WTC11 (cell line): ENCODE results near the gene REEP2. TPM values are rescaled to one million over a fixed set of nuclear protein-coding genes. Genes with fewer than 3 reads are reported as not detected.

Experiments used
- AR ChIP-seq: fragments of 250-450 bp; sonication (Bioruptor Pico); IDR thresholded peaks from 2 replicates; pipeline ENCODE4 v1.9.0; 2021; ENCODE audit warnings: mild to moderate bottlenecking
- ATF1 ChIP-seq: sonication (generic); formaldehyde crosslinking; IDR thresholded peaks from 2 replicates; pipeline ENCODE4 v1.8.1; 2023; ENCODE audit warnings: mild to moderate bottlenecking, moderate library complexity, missing genetic modification reagents
- ATF6 ChIP-seq: sonication (generic); formaldehyde crosslinking; IDR thresholded peaks from 2 replicates; pipeline ENCODE4 v1.8.1; 2023; ENCODE audit warnings: mild to moderate bottlenecking, missing genetic modification reagents
- ESRRA ChIP-seq: sonication (generic); formaldehyde crosslinking; IDR thresholded peaks from 2 replicates; pipeline ENCODE4 v1.8.1; 2022; ENCODE audit warnings: mild to moderate bottlenecking, missing genetic modification reagents, borderline replicate concordance
- FOXP1 ChIP-seq: sonication (generic); formaldehyde crosslinking; IDR thresholded peaks from 2 replicates; pipeline ENCODE4 v1.8.0; 2022; ENCODE audit warnings: missing genetic modification reagents, mild to moderate bottlenecking, moderate library complexity, borderline replicate concordance
- MXD4 ChIP-seq: fragments of 250-450 bp; sonication (Bioruptor Pico); IDR thresholded peaks from 2 replicates; pipeline ENCODE4 v1.8.0; 2021; ENCODE audit warnings: mild to moderate bottlenecking, moderate library complexity, borderline replicate concordance
- NFATC4 ChIP-seq: fragments of 250-450 bp; sonication (Bioruptor Pico); IDR thresholded peaks from 2 replicates; pipeline ENCODE4 v1.9.0; 2021; ENCODE audit warnings: mild to moderate bottlenecking
- NFE2L1 ChIP-seq: sonication (generic); formaldehyde crosslinking; IDR thresholded peaks from 2 replicates; pipeline ENCODE4 v1.8.1; 2023; ENCODE audit warnings: missing genetic modification reagents
- NR3C1 ChIP-seq: sonication (generic); formaldehyde crosslinking; conservative IDR thresholded peaks from 2 replicates; pipeline ENCODE4 v1.8.1; 2023; ENCODE audit warnings: low read depth, mild to moderate bottlenecking, missing genetic modification reagents
- OVOL2 ChIP-seq: fragments of 250-450 bp; sonication (Bioruptor Pico); IDR thresholded peaks from 2 replicates; pipeline ENCODE4 v1.9.0; 2021; ENCODE audit warnings: mild to moderate bottlenecking, borderline replicate concordance
- RORB ChIP-seq: fragments of 250-450 bp; sonication (Bioruptor Pico); IDR thresholded peaks from 2 replicates; pipeline ENCODE4 v1.9.0; 2021; ENCODE audit warnings: mild to moderate bottlenecking
- SP1 ChIP-seq: sonication (generic); formaldehyde crosslinking; conservative IDR thresholded peaks from 2 replicates; pipeline ENCODE4 v1.8.1; 2022; ENCODE audit warnings: missing genetic modification reagents
- TEAD1 ChIP-seq: sonication (generic); formaldehyde crosslinking; IDR thresholded peaks from 2 replicates; pipeline ENCODE4 v1.8.0; 2022; ENCODE audit warnings: mild to moderate bottlenecking, missing genetic modification reagents
- TEAD4 ChIP-seq: sonication (generic); formaldehyde crosslinking; IDR thresholded peaks from 2 replicates; pipeline ENCODE4 v1.8.0; 2022; ENCODE audit warnings: mild to moderate bottlenecking, missing genetic modification reagents
- ZBTB43 ChIP-seq: sonication (generic); formaldehyde crosslinking; IDR thresholded peaks from 2 replicates; pipeline ENCODE4 v1.8.1; 2023; ENCODE audit warnings: mild to moderate bottlenecking, missing genetic modification reagents
- ZNF121 ChIP-seq: sonication (generic); formaldehyde crosslinking; IDR thresholded peaks from 2 replicates; pipeline ENCODE4 v1.8.0; 2023; ENCODE audit warnings: missing genetic modification reagents
- ZNF138 ChIP-seq: sonication (generic); formaldehyde crosslinking; conservative IDR thresholded peaks from 2 replicates; pipeline ENCODE4 v1.8.1; 2022; ENCODE audit warnings: mild to moderate bottlenecking, moderate library complexity, missing genetic modification reagents
- ZNF281 ChIP-seq: sonication (generic); formaldehyde crosslinking; IDR thresholded peaks from 2 replicates; pipeline ENCODE4 v1.8.0; 2023; ENCODE audit warnings: mild to moderate bottlenecking, missing genetic modification reagents
- ZNF416 ChIP-seq: fragments of 250-450 bp; sonication (Bioruptor Pico); IDR thresholded peaks from 2 replicates; pipeline ENCODE4 v1.9.0; 2021; ENCODE audit warnings: mild to moderate bottlenecking, inconsistent platforms
- ZNF512 ChIP-seq: sonication (generic); formaldehyde crosslinking; IDR thresholded peaks from 2 replicates; pipeline ENCODE4 v1.8.1; 2022; ENCODE audit warnings: missing genetic modification reagents, borderline replicate concordance
- total RNA-seq: library from RNA; stranded (reverse); gene quantifications from 3 replicates; pipeline ENCODE4 v1.2.3, GENCODE V29; 2021
- TF ChIP-seq, protein P1 (sequence below): sonication (generic); formaldehyde crosslinking; conservative IDR thresholded peaks from 2 replicates; pipeline ENCODE4 v1.8.1; 2023; ENCODE audit warnings: mild to moderate bottlenecking, low read depth, missing genetic modification reagents, moderate library complexity
- TF ChIP-seq, protein P2 (sequence below): sonication (generic); formaldehyde crosslinking; IDR thresholded peaks from 2 replicates; pipeline ENCODE4 v1.8.0; 2022; ENCODE audit warnings: mild to moderate bottlenecking, missing genetic modification reagents
- TF ChIP-seq, protein P3 (sequence below): sonication (generic); formaldehyde crosslinking; IDR thresholded peaks from 2 replicates; pipeline ENCODE4 v1.8.1; 2023; ENCODE audit warnings: mild to moderate bottlenecking, missing genetic modification reagents, moderate library complexity
- TF ChIP-seq, protein P4 (sequence below): sonication (generic); formaldehyde crosslinking; IDR thresholded peaks from 2 replicates; pipeline ENCODE4 v1.8.1; 2022; ENCODE audit warnings: mild to moderate bottlenecking, moderate library complexity, missing genetic modification reagents

Gene REEP2
- total RNA-seq, 1 experiment from 2014 or later: 51.1 TPM

DNA sequence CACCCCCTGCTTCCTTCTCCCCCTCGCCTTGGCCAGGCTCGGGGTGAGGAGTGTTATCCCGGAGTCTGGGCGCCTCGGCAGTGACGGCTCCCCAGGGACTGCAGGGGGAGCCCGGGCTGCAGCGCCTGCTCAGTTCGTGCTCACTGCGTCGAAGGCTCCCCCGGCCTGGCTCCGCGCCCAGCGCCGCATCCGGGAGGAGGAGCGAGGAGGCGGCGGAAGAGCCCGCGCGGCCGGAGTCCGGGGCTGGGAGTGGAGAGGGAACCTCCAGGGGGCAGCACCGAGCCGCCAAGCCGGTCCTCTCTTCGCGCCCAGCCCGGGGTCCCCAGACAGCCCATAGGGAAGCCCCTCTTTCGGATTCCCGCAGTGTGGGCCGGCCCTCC, 25.1 kb downstream of the REEP2 start (continued):
- TF ChIP-seq ATF6: 0 out of 2 replicates have a peak, but pooled peaks have one; percentile 50
- peak; percentile 67; the same call in 1 of the 2 replicates for TF ChIP-seq NFE2L1 (CRISPR knock-in tag)
- peak; percentile 74 for TF ChIP-seq FOXP1 (CRISPR knock-in tag)
- TF ChIP-seq, protein P1, sequence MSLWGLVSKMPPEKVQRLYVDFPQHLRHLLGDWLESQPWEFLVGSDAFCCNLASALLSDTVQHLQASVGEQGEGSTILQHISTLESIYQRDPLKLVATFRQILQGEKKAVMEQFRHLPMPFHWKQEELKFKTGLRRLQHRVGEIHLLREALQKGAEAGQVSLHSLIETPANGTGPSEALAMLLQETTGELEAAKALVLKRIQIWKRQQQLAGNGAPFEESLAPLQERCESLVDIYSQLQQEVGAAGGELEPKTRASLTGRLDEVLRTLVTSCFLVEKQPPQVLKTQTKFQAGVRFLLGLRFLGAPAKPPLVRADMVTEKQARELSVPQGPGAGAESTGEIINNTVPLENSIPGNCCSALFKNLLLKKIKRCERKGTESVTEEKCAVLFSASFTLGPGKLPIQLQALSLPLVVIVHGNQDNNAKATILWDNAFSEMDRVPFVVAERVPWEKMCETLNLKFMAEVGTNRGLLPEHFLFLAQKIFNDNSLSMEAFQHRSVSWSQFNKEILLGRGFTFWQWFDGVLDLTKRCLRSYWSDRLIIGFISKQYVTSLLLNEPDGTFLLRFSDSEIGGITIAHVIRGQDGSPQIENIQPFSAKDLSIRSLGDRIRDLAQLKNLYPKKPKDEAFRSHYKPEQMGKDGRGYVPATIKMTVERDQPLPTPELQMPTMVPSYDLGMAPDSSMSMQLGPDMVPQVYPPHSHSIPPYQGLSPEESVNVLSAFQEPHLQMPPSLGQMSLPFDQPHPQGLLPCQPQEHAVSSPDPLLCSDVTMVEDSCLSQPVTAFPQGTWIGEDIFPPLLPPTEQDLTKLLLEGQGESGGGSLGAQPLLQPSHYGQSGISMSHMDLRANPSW: no peak
- no peak for TF ChIP-seq TEAD4 (CRISPR knock-in tag)
- TF ChIP-seq ESRRA (CRISPR knock-in tag): peak; percentile 77; the same call in 1 of the 2 replicates
- TF ChIP-seq, protein P2, sequence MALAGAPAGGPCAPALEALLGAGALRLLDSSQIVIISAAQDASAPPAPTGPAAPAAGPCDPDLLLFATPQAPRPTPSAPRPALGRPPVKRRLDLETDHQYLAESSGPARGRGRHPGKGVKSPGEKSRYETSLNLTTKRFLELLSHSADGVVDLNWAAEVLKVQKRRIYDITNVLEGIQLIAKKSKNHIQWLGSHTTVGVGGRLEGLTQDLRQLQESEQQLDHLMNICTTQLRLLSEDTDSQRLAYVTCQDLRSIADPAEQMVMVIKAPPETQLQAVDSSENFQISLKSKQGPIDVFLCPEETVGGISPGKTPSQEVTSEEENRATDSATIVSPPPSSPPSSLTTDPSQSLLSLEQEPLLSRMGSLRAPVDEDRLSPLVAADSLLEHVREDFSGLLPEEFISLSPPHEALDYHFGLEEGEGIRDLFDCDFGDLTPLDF: no peak
- TF ChIP-seq TEAD1: no peak
- no peak for TF ChIP-seq ATF1 (CRISPR knock-in tag)
- peak; percentile 65 for TF ChIP-seq SP1 (CRISPR knock-in tag)
- no peak for TF ChIP-seq ZNF121 (CRISPR knock-in tag)
- no peak for TF ChIP-seq OVOL2 (CRISPR knock-in tag)
- no peak for TF ChIP-seq MXD4
- TF ChIP-seq ZNF512 (CRISPR knock-in tag): no peak
- TF ChIP-seq, protein P3, sequence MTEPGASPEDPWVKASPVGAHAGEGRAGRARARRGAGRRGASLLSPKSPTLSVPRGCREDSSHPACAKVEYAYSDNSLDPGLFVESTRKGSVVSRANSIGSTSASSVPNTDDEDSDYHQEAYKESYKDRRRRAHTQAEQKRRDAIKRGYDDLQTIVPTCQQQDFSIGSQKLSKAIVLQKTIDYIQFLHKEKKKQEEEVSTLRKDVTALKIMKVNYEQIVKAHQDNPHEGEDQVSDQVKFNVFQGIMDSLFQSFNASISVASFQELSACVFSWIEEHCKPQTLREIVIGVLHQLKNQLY (CRISPR knock-in tag): no peak
- no peak for TF ChIP-seq NFATC4 (CRISPR knock-in tag)
- no peak for TF ChIP-seq AR (CRISPR knock-in tag)
- TF ChIP-seq, protein P4, sequence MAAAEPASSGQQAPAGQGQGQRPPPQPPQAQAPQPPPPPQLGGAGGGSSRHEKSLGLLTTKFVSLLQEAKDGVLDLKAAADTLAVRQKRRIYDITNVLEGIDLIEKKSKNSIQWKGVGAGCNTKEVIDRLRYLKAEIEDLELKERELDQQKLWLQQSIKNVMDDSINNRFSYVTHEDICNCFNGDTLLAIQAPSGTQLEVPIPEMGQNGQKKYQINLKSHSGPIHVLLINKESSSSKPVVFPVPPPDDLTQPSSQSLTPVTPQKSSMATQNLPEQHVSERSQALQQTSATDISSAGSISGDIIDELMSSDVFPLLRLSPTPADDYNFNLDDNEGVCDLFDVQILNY (CRISPR knock-in tag): peak; percentile 94
- TF ChIP-seq RORB (CRISPR knock-in tag): no peak
- 0 out of 2 replicates have a peak, but pooled peaks have one; percentile 3 for TF ChIP-seq ZNF281 (CRISPR knock-in tag)
- TF ChIP-seq NR3C1 (CRISPR knock-in tag): no peak
- no peak for TF ChIP-seq ZNF416 (CRISPR knock-in tag)
- TF ChIP-seq ZNF138 (CRISPR knock-in tag): peak; percentile 55; the same call in 1 of the 2 replicates
- TF ChIP-seq ZBTB43 (CRISPR knock-in tag): 0 out of 2 replicates have a peak, but pooled peaks have one; percentile 36
